ENCODE data around the gene POLR2A.
A peak's percentile ranks its signal among the peaks of the same experiment; 100 is the strongest.

The POLR2A gene

GRCh38 chr17:7528842-7529241 lies 44.7 kb downstream of the POLR2A start:
- peaks cover 0 to 5% of the 10 kb centered on the region in 2 donors for H3K4me1 ChIP-seq (ENCODE audit: control insufficient read depth in 1 of 2, insufficient read depth in 2 of 2, low read length in 2 of 2)
- H3K36me3 ChIP-seq (ENCODE audit: control insufficient read depth in 1 of 2, insufficient read depth in 2 of 2, low read length in 2 of 2): no peaks in the 10 kb centered on the region
- peaks cover 7 to 8% of the 10 kb centered on the region in 2 donors for H3K9me3 ChIP-seq (ENCODE audit: control insufficient read depth in 1 of 2, low read length in 2 of 2)
- no peak overlapping the region for H3K27ac ChIP-seq (ENCODE audit: low read depth, low read length)
- H3K9ac ChIP-seq (ENCODE audit: low read depth in 1 of 2, low read length in 2 of 2): no peak overlapping the region
- no peaks in the 10 kb centered on the region for H3K27me3 ChIP-seq (ENCODE audit: control insufficient read depth in 1 of 2, insufficient read depth in 2 of 2, low read length in 2 of 2)
- H3K4me3 ChIP-seq (ENCODE audit: low read depth in 1 of 2, low read length in 2 of 2): no peak overlapping the region

DNA sequence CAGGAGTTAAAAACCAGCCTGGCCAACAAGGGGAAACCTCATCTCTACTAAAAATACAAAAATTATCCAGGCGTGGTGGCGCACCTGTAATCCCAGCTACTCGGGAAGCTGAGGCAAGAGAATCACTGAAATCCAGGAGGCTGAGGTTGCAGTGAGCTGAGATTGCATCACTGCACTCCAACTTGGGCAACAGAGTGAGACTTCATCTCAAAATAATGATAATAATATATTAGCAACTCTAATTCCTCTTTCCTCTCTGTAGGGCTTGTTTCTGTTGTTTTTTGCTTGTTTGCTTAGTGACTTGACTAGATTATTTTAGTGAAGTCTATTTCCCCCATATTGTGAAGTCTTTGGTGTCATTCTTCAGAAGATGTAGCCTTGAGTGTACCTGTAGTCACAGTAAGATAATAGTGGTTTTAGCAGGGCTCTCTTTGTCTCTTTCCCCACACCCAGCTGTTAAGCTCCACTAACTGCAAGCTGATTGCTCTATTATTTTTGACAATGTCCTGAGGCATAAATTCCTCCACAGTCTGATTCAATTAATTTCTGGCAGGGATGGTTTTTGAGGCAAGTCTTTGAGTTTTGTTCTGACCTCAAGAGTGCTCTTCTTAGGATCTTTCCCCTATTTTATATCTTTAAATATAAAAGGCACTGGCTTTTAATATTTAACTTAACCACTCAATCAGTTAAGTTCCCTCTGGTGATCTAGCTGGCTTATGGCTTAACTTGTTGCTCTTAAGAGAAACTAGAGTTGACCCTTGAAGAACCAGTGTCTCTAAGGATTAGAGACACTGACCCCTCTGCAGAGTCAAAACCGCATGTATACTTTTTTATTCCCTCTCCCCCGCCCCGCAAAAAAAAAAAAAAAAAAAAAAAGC lies 46.1 kb downstream of the POLR2A start:
- H3K27me3 ChIP-seq (ENCODE audit: control insufficient read depth in 1 of 2, insufficient read depth in 2 of 2, low read length in 2 of 2): no peaks in the 10 kb centered on the region
- no peak overlapping the region for H3K9ac ChIP-seq (ENCODE audit: low read depth in 1 of 2, low read length in 2 of 2)
- H3K4me1 ChIP-seq (ENCODE audit: control insufficient read depth in 1 of 2, insufficient read depth in 2 of 2, low read length in 2 of 2): peaks cover 0 to 5% of the 10 kb centered on the region in 2 donors
- no peak overlapping the region for H3K27ac ChIP-seq (ENCODE audit: low read depth, low read length)
- no peaks in the 10 kb centered on the region for H3K36me3 ChIP-seq (ENCODE audit: control insufficient read depth in 1 of 2, insufficient read depth in 2 of 2, low read length in 2 of 2)
- no peak overlapping the region for H3K4me3 ChIP-seq (ENCODE audit: low read depth in 1 of 2, low read length in 2 of 2)
- H3K9me3 ChIP-seq (ENCODE audit: control insufficient read depth in 1 of 2, low read length in 2 of 2): peaks cover 7 to 8% of the 10 kb centered on the region in 2 donors

GRCh38 chr17:7538050-7538449 lies 53.9 kb downstream of the POLR2A start:
- no peaks in the 10 kb centered on the region for H3K27me3 ChIP-seq (ENCODE audit: control insufficient read depth in 1 of 2, insufficient read depth in 2 of 2, low read length in 2 of 2)
- no peaks in the 10 kb centered on the region for H3K36me3 ChIP-seq (ENCODE audit: control insufficient read depth in 1 of 2, insufficient read depth in 2 of 2, low read length in 2 of 2)
- H3K4me3 ChIP-seq (ENCODE audit: low read depth in 1 of 2, low read length in 2 of 2): no peak overlapping the region
- peaks cover 5 to 14% of the 10 kb centered on the region in 2 donors for H3K9me3 ChIP-seq (ENCODE audit: control insufficient read depth in 1 of 2, low read length in 2 of 2)
- peaks cover 0 to under 1% of the 10 kb centered on the region in 2 donors for H3K4me1 ChIP-seq (ENCODE audit: control insufficient read depth in 1 of 2, insufficient read depth in 2 of 2, low read length in 2 of 2)
- H3K9ac ChIP-seq (ENCODE audit: low read depth in 1 of 2, low read length in 2 of 2): no peak overlapping the region
- H3K27ac ChIP-seq (ENCODE audit: low read depth, low read length): no peak overlapping the region

DNA sequence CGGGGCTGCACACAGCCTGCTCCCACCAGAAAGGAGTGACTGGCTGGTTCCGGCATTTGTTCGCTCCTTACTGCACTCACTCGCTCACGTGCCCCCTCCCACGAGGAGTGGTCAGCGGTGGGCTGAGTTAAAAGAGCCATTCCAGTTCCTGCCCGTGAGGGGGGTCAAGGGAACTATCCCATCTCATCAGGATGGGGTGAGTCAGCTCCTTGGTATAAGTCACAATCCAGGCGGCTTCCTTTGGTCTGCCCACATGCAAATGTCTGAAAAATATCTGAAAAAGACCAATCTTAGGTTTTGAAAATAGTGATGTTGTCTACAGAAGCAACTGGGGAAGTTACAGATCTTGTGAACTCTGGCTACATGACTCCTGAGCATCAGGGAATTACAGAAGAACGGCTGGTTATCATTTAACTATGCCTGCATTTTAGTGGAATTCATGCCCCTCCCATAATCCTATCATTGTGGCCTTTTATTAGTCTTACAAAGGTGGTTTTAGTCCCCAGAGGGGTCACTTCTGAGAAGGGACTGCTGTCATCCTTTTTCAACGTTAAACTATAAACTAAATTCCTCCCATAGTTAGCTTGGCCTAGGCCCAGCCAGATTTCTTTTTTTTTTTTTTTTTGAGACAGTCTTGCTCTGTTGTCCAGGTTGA lies 54.9 kb downstream of the POLR2A start:
- Histone ChIP-seq H3K27me3 (ENCODE audit: control insufficient read depth in 1 of 2, insufficient read depth in 2 of 2, low read length in 2 of 2) (no peaks in the 10 kb centered on the region), H3K27ac (ENCODE audit: low read depth, low read length) (no peak overlapping the region), H3K4me3 (ENCODE audit: low read depth in 1 of 2, low read length in 2 of 2) (no peak overlapping the region), H3K36me3 (ENCODE audit: control insufficient read depth in 1 of 2, insufficient read depth in 2 of 2, low read length in 2 of 2) (no peaks in the 10 kb centered on the region), H3K4me1 (ENCODE audit: control insufficient read depth in 1 of 2, insufficient read depth in 2 of 2, low read length in 2 of 2) (no peaks in the 10 kb centered on the region), H3K9me3 (ENCODE audit: control insufficient read depth in 1 of 2, low read length in 2 of 2) (peaks cover 5 to 14% of the 10 kb centered on the region in 2 donors), H3K9ac (ENCODE audit: low read depth in 1 of 2, low read length in 2 of 2) (no peak overlapping the region)

GRCh38 chr17:7541074-7541621 lies 57.0 kb downstream of the POLR2A start:
- Histone ChIP-seq H3K9me3 (ENCODE audit: control insufficient read depth in 1 of 2, low read length in 2 of 2) (peaks cover 5 to 14% of the 10 kb centered on the region in 2 donors), H3K9ac (ENCODE audit: low read depth in 1 of 2, low read length in 2 of 2) (no peak overlapping the region), H3K4me1 (ENCODE audit: control insufficient read depth in 1 of 2, insufficient read depth in 2 of 2, low read length in 2 of 2) (no peaks in the 10 kb centered on the region), H3K4me3 (ENCODE audit: low read depth in 1 of 2, low read length in 2 of 2) (no peak overlapping the region), H3K36me3 (ENCODE audit: control insufficient read depth in 1 of 2, insufficient read depth in 2 of 2, low read length in 2 of 2) (no peaks in the 10 kb centered on the region), H3K27me3 (ENCODE audit: control insufficient read depth in 1 of 2, insufficient read depth in 2 of 2, low read length in 2 of 2) (no peaks in the 10 kb centered on the region), H3K27ac (ENCODE audit: low read depth, low read length) (no peak overlapping the region)

- Histone ChIP-seq H3K9ac (ENCODE audit: low read depth in 1 of 2, low read length in 2 of 2) (no peak overlapping the region), H3K27me3 (ENCODE audit: control insufficient read depth in 1 of 2, insufficient read depth in 2 of 2, low read length in 2 of 2) (no peaks in the 10 kb centered on the region), H3K4me1 (ENCODE audit: control insufficient read depth in 1 of 2, insufficient read depth in 2 of 2, low read length in 2 of 2) (peaks cover 8 to 15% of the 10 kb centered on the region in 2 donors), H3K4me3 (ENCODE audit: low read depth in 1 of 2, low read length in 2 of 2) (no peak overlapping the region), H3K36me3 (ENCODE audit: control insufficient read depth in 1 of 2, insufficient read depth in 2 of 2, low read length in 2 of 2) (no peaks in the 10 kb centered on the region), H3K27ac (ENCODE audit: low read depth, low read length) (no peak overlapping the region), H3K9me3 (ENCODE audit: control insufficient read depth in 1 of 2, low read length in 2 of 2) (no peaks in the 10 kb centered on the region)
Measured at GRCh38 chr17:7544911-7545310, 60.7 kb downstream of the POLR2A start.

DNA sequence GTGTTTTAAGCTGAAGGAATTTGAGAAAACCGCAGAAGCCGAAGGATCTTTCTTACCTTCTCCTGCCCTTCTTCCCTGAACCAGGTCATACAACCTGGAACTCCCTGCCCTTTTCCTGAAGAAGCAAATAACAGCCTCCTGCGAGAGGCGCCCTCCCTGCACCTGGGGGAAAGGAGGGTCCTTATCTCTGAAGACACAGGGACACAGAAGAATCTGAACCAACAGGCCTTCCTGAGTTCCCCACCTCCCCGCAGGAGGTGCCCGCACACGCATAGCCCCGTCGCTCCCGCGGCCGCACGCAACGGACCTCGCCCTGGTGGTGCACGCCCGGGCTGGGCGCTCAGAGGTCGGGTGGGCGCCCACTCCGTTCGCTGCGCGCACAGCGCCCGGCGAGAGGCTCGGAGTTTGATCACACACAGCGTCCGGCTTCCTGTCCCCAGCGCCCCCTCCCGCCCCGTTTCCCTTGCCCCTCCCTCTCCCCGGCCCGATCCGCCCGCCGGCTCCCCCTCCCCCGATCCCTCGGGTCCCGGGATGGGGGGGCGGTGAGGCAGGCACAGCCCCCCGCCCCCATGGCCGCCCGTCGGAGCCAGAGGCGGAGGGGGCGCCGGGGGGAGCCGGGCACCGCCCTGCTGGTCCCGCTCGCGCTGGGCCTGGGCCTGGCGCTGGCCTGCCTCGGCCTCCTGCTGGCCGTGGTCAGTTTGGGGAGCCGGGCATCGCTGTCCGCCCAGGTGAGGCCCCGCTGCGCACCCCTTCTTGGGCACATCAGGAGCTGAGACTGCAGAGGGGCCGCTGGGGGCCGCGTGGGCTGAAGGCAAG lies 64.6 kb downstream of the POLR2A start, which contains the start of gene TNFSF12:
Gene TNFSF12 (plus strand): TSS at position 474 of the 816 bp plus-strand sequence. CDS start 96 bp downstream, at position 570.
- H3K4me1 ChIP-seq (ENCODE audit: control insufficient read depth in 1 of 2, insufficient read depth in 2 of 2, low read length in 2 of 2): peaks cover 32 to 35% of the 10 kb centered on the region in 2 donors
- H3K36me3 ChIP-seq (ENCODE audit: control insufficient read depth in 1 of 2, insufficient read depth in 2 of 2, low read length in 2 of 2): no peaks in the 10 kb centered on the region
- H3K9ac ChIP-seq (ENCODE audit: low read depth in 1 of 2, low read length in 2 of 2): peak within 1 kb of the TSS; percentile 68 to 70
- peak within 1 kb of the TSS; percentile 72 to 77 for H3K4me3 ChIP-seq (ENCODE audit: low read depth in 1 of 2, low read length in 2 of 2)
- peak within 1 kb of the TSS; percentile 75 for H3K27ac ChIP-seq (ENCODE audit: low read depth, low read length)
- no peaks in the 10 kb centered on the region for H3K9me3 ChIP-seq (ENCODE audit: control insufficient read depth in 1 of 2, low read length in 2 of 2)
- no peaks in the 10 kb centered on the region for H3K27me3 ChIP-seq (ENCODE audit: control insufficient read depth in 1 of 2, insufficient read depth in 2 of 2, low read length in 2 of 2)

Measured in duodenal mucosa (tissue), 2 donors.